Measurements from ENCODE around the gene ZFP36L1.

GRCh38 chr14:68747393-68747792 is 45.5 kb downstream of the ZFP36L1 start:
- no peak for TF ChIP-seq EP300 (IDR thresholded peaks at IDR 0.05; ENCODE audit: low read depth)
- TF ChIP-seq POLR2AphosphoS5 (IDR thresholded peaks at IDR 0.05): no peak
- TF ChIP-seq CTCF (IDR thresholded peaks at IDR 0.05): no peak
